Eye (tissue), 1 donor: ENCODE results near the gene SLC38A10.

ENCODE experiments used
- DNase-seq: peaks from one replicate; pipeline ENCODE4 v3.0.0-alpha.2; 2015

The SLC38A10 gene

DNA sequence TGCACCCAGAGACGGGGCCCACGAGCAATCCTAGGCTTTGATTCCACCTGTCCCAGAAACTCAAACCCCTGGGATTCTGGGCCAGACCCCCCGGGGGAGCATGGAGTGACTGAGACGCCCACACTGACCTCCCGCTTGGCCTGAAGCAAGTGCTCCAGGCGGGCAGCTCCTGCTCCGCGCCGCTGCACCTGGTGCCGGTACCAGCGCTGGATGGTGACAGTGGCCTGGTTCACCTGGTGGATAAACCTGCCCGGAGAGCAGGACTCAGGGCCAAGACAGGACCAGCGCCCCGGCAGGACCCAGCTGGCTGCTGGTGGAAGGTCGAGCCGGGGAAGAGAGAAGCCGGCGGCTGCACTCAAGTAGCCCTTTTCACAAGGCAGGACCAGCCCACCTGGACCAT, 94.9 kb downstream of the SLC38A10 start:
- DNase-seq, result no peak

DNA sequence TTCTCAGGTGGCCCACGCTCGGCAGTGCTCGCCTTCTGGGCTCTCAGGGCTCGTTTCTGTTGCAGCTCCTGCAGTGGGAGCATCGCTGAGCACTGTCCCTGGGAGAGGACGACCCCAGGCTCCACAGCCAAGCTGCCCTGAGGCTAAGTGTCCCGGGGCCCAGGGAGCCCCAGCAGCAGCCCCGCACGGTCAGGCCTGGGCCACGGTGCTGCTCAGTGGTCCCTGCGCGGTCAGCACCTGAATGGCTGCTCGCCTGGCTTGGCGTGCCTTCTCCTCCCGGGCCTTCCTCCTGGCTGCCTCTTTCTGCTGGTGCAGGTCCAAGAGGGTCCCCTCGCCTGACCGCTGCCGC, 95.7 kb downstream of the SLC38A10 start:
- no peak for DNase-seq

DNA sequence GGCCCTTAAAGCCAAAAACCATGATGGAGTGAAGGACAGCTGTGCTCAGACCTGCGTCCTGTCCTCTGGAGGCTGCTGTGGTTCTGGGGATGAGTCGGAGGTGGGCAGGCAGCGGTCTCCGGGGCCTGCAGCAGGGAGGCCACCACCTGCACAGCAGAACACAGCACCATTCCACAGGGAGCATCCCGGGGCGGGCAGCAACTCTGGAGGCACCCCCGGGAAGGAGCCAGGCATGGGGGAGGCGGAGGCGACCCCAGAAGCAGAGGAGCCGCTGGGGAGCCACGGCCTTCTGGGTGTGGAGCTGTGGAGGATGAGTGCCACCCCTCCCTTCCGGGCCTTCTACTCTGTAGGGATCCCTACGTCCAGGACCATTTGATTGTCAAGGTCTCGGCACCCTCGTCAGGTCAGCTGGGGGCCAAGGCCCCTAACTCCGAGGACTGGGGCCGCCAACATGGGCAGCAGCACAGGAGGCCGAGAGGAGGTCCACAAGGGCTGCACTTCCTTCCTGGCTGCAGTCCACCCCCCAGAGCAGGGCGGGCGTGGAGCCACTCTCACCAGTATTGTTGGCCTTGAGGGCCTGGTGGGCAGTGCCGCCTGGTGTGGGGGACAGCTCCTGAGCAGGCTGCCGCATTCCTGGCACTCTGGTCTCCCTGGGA, 96.2 kb downstream of the SLC38A10 start:
- DNase-seq, result no peak

DNA sequence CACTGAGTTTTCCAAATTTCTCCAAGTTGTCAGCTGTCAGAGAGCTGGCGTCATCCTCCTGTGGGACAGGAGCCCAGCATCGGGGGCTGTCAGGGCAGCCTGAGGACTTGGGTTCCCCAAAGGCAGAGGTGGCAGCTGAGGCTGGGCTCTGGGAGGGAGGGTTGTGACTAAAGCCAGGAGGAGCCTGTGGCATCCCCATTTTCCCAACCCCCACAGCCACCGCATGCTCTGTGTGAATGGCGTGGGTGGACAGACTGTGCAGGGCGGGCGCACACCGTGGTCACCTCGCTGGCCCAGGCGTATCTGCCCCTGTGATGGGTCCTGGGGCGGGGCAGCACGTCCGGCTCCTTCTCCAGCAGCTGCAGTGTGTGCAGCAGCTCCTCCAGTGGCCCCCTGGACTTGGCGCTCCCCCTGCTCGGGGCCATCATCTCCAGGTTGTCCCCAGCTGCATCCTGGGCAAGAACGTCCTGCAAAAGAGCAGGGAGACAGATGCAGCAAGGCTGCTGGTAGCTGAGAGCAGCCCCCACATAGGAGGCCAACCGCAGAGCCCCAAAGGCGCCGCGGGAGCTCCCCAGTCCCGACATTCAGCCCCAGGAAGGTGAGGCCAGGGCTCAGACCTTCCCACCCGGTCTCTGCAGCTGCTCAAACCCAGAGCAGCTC, 97.1 kb downstream of the SLC38A10 start:
- no peak for DNase-seq

- no peak for DNase-seq
Measured at GRCh38 chr17:81197409-81197795, 97.7 kb downstream of the SLC38A10 start.

GRCh38 chr17:81196505-81197408, 98.3 kb downstream of the SLC38A10 start:
- DNase-seq, result no peak

DNA sequence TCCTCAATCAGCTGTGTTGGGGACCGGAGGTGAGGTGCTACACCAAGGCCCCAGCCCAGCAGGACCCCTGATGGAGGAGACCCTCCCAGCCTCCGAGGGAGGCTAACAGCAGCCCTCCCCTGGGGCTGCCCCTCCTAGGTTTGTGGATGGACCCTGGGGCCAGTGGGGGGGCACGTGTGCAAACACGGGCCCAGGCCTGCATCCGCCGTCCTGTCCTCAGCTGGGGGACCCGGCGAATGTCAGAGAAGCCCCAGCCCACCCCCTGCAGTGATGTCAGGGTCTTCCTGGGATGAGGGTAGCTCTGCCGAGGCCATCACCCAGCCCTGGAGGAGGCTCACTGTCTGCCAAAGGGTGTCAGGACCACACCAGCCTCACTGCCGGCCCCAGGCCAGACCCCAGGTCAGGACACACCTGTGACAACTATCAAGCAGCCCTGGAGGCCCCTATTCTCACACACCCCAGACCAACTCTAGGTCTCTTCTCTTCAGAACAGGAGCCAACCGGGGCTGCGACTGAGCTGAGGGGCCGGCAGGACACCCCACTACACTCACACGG, 99.1 kb downstream of the SLC38A10 start:
- DNase-seq, result no peak
